ENCODE measurements around the gene CCER1. TPM values are rescaled to one million over a fixed set of nuclear protein-coding genes. Genes with fewer than 3 reads are reported as not detected.

CCER1 gene
- total RNA-seq, 1 donor from 2014 or later: not detected

DNA sequence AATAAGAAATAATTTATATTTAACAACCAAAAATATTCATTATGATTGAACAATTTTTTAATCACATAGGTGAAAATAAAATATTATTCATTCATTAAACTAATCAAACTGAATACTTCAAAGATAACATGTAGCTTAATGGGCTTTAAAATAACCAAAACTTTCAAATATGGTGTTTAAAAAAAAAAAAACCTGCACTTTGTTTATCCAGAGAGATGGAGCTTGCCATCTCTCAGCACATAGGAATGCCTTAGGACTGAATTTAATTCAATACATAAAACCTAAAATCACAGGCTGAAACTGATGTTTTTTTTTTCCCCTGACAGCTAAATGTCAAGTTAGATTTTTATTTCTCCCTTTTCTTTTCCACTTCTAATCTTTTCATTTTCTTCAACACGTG is 14.4 kb upstream of the CCER1 start:
- intact Hi-C loops (cut with micrococcal nuclease): no loop called here

DNA sequence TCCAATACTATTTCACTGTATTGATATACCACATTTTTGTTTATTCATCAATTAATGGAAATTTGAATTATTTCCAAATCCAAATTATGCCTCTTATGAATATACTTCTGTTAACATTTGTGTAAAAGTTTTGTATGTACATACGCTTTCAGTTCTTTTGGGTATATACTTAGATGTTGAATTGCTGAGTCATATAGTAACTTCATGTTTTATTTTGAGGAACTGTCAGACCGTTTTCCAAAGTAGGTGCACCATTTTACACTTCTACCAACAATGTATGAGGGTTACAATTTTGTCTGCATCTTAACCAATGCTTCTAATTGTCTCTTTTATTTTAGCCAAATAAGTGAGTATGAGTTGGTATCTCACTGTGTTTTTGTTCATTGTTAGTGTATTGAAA is 10.2 kb upstream of the CCER1 start:
- intact Hi-C loops (cut with micrococcal nuclease): no loop called here

DNA sequence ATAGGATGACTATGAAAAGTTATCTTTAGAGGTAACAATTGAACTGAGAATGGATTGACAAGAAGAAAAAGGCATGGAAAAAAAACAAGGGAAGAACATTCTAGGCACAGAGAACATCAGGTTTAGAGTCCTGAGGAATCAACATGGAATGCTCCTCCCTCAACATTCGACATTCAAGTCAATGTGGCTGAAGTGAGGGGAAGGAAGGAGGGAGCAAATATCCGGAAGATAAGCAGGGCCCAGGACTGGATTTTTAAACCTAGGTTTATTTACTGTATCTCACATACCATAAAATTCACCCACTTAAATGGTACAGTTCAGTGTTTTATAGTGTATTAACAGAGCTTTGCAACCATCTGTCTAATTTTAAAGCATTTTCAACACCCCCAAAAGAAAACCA is 9.6 kb upstream of the CCER1 start:
- intact Hi-C loops (cut with micrococcal nuclease): no loop called here

DNA sequence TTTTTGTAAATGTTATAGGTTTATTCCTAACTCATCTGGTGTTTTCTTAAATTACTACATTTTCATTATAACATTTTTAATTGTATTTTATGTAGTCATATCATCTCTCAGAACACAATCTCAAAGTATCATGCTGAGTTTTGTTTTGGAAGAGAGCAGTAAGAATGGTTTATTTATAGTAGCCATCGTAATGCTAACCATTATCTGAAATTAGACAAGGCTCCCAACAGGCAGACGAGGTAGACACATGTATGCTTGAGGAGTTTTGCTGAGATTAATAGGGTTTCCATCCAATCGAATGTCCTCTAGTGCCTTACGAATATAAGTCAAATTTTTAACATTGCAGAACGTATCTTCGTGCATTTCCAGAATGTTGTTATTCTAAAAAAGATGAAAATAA is 9.0 kb upstream of the CCER1 start:
- intact Hi-C loops (cut with micrococcal nuclease): no loop called here

DNA sequence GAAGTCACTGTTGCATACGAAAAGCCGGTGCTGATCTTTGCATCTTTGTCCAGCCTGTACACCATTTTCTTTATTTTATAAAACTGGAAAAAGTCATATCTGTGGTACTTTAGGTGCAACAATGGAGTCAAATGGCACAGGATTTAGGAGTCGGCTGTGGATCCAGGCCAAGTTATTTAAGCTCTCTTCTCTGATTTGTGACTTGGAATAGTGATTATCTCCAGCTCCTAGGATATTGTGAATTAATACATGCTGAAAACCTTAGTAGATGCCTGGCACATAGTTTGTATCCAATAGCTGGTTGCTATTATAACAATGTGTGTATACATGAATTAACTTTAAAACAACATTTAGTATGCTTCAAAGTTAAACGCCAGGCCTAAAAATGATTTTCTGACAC is 6.2 kb upstream of the CCER1 start:
- intact Hi-C loops (cut with micrococcal nuclease): no loop called here

DNA sequence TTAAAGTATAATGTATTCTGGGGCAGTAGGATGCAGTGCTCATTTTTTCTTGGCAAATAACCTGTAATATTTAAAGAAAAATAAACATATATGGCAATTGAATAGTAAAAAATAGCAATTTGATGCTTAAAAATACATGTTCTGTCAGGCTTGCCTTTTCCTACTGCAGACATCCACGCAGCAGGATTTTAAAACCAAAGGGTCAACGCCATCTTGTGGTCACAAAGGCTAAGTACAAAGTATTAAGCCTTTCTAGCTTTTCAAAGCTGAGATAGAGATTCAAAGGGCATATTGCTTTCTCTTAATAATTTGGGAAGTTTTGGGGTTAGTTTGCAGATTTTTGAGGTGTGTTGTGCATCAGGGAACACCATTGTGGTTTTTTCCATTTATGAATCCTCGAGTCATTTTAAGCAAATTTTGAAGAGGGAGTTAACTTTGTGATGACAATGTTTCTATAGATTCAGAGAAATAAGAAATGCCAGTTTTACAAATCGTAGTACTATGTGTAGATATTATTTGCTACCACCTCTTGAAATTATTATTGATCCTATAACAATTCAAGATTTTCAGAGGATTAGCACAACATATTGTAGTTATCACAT is 4.7 kb upstream of the CCER1 start:
- intact Hi-C loops (cut with micrococcal nuclease): loop anchor here (1.0 kb wide), 2 partner anchors 1416 to 1942 kb away; no protein-coding TSS in a partner anchor

DNA sequence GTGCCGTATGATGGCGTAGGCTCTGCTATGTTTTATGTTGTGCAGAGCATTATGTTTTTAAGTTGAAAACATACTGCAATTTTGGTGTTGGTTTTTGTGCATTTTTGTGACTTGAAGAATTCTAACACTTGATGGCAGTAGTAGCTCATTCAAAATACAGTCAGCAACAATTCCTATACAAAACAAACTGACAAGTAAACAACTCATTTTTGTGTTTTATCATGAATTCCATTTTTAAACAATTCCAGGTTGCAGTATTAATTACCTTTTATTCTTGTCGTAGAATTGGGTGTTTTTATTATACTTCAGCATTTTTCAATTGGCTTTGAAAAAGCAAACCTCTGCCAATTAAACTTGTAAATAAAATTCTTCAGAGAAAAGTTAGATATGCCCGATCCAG is 4.1 kb upstream of the CCER1 start:
- intact Hi-C loops (cut with micrococcal nuclease): loop anchor here (1.0 kb wide), 2 partner anchors 1416 to 1942 kb away; no protein-coding TSS in a partner anchor

DNA sequence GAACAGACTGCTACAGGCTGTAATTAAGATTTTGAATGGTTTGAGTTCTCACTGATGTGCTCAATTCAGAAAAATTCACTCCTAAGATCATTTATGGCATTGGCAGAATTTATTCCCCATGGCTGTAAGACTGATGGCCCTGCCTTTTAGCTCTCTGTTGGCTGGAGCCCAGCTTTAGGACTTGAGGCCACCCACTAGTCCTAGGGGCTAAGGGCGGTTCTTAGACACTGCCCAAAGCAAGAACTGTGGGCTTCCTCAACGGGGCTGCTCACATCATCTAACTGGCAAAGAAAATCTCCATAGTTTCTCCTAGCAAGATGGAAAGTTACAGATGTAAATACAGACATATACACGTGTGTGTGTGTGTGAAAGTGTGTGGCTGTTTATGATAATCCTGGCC is 3.4 kb upstream of the CCER1 start:
- intact Hi-C loops (cut with micrococcal nuclease): no loop called here

DNA sequence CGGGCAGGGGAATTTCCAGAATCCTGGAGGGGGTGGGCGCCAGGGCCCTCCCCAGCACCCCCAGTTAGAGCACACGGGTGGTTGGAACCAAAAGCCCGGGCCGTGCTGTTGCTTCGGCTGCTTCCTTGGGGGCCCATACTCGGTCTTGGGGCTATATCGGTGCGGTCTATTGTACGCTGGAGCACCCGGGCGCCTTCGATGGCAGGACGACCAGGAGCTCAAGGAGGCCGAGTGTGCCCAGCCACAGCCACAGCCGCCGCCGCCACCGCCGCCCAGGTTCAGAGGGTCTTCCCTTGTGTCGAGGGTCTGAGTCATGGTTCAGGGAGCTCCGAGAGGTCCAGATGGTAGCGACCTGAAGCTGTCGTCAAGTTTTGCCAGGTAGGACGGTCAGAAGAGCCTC is 548 bp downstream of the CCER1 start:
- intact Hi-C loops (cut with micrococcal nuclease): no loop called here

DNA sequence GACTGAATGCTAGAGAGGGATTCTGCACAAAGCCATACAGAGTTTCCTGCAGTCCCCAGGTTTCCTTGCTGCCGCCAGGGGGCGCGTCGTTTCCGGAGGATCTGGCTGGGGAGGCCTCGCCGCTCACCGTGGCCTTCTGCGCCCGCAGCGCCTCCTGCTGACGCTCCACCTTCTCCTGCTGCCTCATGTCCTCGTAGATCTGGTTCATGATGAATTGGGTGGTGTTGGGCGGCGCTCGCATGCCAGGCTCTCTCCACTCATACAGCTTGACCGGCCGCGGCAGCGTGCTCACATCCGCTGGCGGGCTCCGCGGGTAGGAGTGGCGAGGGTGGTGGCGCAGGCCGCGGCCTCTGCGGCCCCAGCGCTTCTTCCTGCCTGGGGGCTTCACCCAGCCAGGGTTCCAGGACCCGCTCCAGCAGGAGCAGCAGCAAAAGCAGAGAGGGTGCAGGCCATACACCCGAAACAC is 987 bp downstream of the CCER1 start:
- intact Hi-C loops (cut with micrococcal nuclease): no loop called here

DNA sequence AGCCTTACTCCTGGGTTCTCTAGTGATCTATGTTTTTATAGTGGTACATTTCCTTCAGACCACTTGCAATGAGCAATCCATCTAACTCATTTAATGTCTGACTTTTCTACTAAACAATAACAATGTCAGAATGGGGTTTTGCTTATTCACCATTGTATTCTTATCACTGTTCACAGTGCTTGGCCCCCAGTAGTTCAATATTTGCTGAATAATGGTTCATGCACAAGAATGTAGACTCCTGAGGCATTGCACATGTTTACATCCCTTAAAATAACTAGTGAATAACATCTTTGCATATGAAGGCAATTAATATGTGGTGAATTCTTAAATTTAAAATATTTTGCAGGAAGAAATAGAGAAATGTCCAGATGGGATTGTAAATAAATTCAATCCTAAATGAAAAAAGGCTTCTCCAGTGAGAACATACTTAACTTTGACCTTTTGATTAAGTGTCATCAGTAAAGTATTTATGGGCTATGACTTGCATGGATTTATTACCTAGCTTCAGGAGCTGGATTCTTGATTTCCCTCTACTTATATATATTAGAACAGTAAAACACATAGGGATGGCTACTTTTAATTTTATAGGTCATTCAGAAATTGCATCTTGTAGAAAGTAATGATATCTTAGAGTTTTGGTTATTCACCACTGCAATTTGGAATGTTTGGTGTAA is 3.4 kb downstream of the CCER1 start:
- intact Hi-C loops (cut with micrococcal nuclease): no loop called here

DNA sequence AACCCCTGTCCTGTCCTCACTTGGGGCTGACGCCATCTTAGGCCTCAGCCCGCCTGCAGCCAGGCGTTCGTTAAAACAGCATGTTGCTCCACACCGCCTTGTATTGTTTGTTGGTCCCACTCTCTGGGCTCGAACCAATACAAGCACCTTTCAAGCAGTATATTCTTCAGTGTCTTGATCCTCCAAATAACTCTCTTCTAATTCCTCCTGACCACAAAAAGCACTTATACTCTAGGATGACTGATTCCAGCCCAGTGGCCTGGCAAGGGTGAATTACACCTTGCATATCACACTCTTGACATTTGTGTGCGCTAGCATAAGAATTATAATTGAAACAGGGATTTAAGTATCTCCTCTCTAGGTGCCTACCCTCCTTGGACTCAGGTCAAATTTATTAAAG is 7.1 kb downstream of the CCER1 start:
- intact Hi-C loops (cut with micrococcal nuclease): no loop called here

DNA sequence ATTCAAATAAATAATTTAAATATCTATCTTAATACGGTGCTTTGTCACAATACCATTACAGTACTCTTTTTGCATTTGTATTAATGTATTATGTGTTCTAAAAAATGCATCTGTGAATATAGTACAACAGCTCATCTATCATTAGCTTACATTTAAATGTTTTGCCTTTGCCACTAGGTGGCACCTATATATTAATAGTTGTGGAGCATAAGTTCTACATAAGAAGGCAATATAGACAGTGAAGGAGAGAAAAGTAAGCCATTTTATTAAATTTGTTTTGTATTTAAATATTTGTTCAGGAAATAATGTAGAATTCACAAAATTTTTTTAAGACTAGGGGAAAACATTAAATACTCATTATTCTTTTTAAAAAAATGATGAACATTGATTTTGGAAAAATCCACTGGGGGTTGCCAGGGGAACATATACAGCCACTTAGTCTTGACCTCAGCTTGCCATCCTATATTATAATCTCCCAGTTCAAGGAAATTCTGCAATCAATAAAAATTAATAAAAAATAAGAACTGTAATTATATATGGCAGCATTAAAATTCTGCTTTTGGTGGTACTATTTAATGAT is 9.8 kb downstream of the CCER1 start:
- intact Hi-C loops (cut with micrococcal nuclease): no loop called here

DNA sequence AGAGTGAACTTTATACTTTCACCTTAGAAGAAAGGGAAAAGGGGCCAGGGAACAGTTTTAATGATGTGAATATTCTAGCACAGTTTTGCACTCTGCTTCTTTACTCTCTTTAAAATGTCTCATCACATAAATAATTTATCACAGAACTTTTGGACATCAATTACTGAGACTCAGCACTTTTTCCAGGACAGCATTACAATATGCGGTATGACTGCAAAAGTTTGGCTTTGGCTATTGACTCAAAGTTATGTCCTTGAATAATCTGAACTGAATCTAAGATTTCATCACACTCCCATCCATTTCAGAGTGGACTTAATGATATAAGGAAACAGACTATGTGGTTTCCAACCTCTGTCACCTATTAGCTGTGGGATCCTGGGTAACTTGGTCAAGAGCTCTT is 11.7 kb downstream of the CCER1 start:
- intact Hi-C loops (cut with micrococcal nuclease): loop anchor here (5.0 kb wide), 1 partner anchor 1926 kb away; no protein-coding TSS in a partner anchor

DNA sequence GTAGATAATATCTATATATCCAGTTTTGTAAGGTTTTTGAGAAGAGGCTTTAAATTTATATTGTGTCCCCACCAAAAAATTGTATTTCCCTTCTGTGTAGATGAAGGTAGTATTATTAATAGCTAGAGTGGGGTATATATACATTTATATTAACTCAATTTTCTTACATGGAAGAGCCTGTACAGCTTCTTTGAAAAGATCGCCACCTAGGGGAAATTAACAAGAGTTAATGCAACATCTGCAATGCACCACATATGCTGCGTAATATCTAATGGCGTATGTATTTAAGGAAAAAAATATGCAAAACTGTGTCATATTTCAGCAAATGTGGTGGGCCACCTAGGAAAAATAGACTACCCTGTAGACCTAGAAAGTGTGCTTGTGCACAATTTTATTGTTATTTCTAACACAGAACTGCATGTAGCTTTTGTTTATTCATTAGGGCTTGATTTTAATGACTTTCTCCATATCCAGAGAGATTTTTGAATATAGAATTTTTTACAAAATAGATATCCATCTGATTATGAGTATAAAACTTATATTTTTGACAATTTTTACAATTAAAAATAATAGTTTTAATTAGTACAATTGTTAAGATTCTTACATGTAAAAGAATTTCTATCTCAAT is 14.0 kb downstream of the CCER1 start:
- intact Hi-C loops (cut with micrococcal nuclease): loop anchor here (1.0 to 5.0 kb wide), 2 partner anchors 1398 to 1924 kb away; no protein-coding TSS in a partner anchor

DNA sequence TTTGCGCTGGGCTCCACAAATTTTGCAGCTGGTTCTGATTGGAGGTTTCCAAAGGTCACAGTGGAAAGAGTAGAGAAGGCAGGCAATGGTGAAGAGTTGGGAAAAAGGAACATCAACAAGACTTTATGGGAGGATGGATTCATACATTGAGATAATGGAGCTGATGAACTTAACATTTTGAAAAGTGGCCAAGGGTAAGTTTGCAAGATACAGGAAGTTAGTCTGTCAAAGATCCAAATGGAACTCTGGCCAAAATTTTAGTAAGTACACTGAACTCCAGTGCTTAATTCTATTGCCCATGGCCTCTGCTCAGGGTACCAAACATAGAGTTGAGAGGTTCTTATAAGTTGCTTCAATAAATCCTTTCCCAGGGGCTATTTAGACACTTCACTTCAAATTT is 15.6 kb downstream of the CCER1 start:
- intact Hi-C loops (cut with micrococcal nuclease): no loop called here

DNA sequence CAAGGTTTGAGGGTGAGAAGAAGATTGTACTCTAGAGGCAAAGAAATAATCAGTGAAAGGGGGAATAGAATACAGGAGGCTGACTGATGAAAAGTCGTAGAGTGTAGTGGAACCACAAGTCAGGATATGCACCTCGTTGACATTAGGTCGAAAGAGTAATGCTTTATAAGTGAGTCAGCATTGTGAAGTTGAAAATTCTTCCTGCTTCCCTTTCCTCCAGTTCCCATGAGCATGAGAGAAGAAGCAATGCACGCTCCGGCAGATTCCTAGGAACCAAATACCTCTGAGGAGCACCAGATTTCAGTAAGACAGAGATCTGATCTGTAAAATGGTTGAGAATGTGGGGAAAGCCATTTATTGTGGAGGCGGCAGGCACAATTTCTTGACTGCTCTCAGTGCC is 16.5 kb downstream of the CCER1 start:
- intact Hi-C loops (cut with micrococcal nuclease): no loop called here

DNA sequence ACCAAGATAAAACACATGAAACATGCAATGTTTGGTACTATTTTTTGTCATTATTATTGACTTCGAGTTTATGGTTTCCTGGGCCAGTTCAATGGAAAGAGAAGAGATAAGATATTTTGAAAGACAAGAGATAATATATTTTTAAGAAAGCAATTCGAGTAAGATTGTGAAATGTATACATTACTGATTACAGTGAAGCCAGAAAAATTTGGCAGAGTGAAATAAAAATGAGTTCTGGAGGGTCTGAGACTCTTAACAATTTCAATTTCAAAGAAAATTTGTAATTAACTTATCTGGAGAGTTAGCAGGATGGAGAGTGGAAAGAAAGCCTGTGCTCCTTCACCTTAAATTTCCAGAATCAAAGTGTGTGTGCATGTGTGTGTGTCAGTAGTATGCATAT is 17.3 kb downstream of the CCER1 start:
- intact Hi-C loops (cut with micrococcal nuclease): no loop called here

DNA sequence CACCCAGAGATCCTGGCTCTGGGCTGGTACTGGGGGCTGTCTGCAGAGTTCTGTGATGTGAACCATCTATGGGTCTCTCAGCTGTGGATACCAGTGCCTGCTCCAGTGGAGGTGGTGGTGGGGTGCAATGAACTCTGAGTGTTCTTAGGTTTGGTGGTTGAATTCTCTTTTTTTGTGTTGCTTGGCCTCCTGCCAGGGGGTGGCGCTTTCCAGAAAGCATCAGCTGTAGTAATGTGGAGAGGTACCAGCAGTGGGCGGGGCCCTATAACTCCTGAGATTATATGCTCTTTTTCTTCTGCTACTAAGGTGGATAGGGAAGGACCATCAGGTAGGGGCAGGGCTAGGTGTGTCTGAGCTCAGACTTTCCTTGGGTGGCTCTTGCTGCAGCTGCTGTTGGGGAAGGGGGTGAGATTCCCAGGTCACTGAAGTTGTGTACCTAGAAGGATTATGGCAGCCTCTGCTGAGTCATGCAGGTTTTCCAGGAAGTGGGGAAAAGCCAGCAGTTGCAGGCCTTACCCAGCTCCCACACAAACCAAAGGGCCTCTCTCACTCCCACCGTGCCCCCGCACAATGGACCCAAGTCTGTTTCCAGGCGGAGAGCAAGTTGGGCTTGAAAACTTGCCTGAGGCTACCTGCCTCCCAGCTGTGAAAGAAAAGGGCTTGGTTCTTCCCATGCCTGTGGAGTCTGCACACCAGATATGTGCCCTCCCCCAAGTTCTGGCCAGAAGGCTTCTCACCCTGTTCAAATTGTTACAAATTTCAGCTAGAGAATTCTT is 18.6 kb downstream of the CCER1 start:
- intact Hi-C loops (cut with micrococcal nuclease): no loop called here

DNA sequence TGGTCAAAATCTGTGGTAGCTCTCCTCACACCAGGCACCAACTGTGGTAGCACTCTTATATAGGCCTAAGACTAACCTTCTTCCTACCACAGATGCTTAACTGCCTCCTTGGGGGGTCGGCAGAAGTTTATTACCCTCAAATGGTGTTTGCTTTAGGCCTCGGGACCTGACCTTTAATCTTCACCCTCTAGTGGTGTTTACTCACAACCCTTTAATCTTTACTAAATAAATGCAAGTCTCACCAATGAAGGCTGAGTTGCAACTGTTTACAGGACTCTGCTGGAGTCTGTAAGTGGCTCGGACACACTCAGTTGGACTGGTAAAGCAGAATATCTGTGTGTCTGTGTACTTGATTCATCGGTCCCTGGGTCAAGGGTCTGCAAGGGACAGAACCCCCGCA is 29.4 kb downstream of the CCER1 start:
- intact Hi-C loops (cut with micrococcal nuclease): no loop called here

DNA sequence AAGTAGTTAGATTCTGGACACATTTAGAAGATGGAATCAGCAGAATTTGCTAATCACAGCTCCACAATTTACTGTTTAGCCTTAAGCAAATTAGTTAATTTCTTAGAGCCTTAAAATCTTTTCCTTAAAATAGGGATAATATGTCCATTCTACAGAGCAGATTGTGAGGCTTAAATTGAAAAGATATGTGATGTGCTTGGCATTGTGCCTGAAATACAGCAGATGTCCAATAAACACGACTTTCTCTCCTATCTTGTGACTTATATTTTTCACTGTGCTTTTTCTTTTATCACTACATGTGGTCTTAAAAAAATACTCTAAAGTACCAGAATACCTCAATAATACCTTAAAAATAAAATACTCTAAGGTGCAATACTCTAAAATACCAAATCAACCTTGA is 30.6 kb downstream of the CCER1 start:
- intact Hi-C loops (cut with micrococcal nuclease): no loop called here

Measured in T-helper 1 cell treated with Interleukin-12 subunit alpha and Interleukin-12 subunit beta and Interleukin-4 antibody, amounts not matched to agents 30 ng/mL and 1 ng/mL, for 36 hours (primary cell).